AG08395 (cell line): Measurements from ENCODE around the gene CWF19L2.
"Not testable (repeated sequence)": the region's sequence is repeated elsewhere in the genome, so short reads cannot be mapped to it uniquely, and the experiment has no call there.

Source experiments
- DNase-seq: peaks from one replicate; pipeline ENCODE4 v3.0.0; 2012; ENCODE audit warnings: mixed read lengths, low spot score

Gene CWF19L2

GRCh38 chr11:107438148-107438547 is 19.5 kb downstream of the CWF19L2 start:
- DNase-seq: no peak

GRCh38 chr11:107430525-107430924 is 27.1 kb downstream of the CWF19L2 start:
- DNase-seq: no peak

DNA sequence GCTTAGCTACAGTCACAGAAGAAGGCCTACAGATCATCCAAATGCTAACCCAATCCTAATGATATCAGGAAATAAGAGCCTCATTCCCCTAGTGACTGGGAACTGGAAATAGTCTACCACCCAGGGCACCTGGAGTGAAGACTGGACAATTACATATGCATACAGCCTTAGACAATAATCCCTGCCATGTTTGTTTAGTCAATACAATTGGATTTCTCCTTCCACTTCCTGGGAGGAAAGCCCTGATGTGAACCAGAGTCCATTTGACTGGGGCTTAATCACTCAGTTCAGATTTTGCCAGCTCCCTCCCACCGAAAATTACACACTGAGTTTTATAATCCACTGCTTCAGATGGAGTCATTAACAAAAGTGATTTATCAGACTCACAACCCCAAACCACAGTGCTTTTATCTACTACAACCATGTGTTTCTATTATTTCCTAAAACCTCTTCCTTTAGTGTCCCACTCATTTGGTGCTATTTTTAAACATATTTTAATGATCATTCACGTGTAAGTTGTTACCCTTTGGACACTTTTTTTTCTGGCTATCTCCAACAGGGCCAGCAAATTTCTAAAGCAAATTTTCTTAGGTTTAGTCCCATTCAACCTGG is 29.9 kb downstream of the CWF19L2 start:
- no peak for DNase-seq

- no peak for DNase-seq
Measured at GRCh38 chr11:107413352-107413751, 44.3 kb downstream of the CWF19L2 start.

- DNase-seq: no peak
Measured at GRCh38 chr11:107408762-107409211, 48.8 kb downstream of the CWF19L2 start.

- no peak for DNase-seq
Measured at GRCh38 chr11:107405260-107405659, 52.4 kb downstream of the CWF19L2 start.

DNA sequence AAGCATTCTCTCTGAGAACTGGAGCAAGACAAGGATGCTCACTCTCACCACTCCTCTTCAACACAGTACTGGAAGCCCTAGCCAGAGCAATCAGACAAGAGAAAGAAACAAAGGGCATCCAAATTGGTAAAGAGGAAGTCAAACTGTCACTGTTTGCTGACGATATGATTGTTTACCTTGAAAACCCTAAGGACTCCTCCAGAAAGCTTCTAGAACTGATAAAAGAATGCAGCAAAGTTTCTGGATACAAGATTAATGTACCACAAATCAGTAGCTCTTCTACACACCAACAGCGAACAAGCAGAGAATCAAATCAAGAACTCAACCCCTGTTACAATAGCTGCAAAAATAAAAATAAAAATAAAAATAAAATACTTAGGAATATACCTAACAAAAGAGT is 56.5 kb downstream of the CWF19L2 start:
- DNase-seq: not testable (repeated sequence)

DNA sequence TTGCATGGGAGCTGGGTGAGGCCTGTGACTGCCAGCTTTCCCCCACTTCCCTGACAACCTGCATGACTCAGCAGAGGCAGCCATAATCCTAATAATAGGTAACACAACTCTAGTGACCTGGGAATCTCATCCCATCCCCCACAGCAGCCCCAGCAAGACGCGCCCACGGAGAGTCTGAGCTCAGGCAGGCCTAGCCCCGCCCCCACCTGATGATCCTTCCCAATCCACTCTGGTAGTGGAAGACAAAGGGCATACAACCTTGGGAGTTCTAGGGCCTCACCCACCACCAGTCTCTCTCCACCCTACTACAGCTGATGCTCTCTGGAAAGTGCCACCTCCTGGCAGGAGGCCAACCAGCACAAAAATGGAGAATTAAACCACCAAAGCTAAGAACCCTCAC is 60.3 kb downstream of the CWF19L2 start:
- DNase-seq: no peak

DNA sequence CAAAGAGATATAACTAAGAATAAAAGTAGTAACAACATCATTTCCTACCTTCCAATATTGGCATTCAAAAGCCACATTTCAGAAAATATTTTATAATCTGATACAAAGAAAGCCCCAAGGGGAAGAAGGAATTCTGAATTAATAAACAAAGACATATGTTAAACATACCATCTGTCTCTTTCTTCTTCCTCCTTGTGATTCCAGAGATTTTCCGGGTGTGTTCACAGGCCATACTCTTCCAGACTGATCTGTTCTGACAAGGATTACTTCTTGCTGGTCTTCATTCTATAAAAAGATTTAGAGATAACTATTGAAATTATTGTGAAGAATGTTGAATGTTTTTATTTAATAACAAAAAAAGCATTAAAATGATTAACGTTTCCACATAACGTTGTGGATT is 65.0 kb downstream of the CWF19L2 start:
- no peak for DNase-seq

- DNase-seq: not testable (repeated sequence)
Measured at GRCh38 chr11:107390701-107391100, 66.9 kb downstream of the CWF19L2 start.

- DNase-seq: no peak
Measured at GRCh38 chr11:107387666-107388065, 70.0 kb downstream of the CWF19L2 start.

DNA sequence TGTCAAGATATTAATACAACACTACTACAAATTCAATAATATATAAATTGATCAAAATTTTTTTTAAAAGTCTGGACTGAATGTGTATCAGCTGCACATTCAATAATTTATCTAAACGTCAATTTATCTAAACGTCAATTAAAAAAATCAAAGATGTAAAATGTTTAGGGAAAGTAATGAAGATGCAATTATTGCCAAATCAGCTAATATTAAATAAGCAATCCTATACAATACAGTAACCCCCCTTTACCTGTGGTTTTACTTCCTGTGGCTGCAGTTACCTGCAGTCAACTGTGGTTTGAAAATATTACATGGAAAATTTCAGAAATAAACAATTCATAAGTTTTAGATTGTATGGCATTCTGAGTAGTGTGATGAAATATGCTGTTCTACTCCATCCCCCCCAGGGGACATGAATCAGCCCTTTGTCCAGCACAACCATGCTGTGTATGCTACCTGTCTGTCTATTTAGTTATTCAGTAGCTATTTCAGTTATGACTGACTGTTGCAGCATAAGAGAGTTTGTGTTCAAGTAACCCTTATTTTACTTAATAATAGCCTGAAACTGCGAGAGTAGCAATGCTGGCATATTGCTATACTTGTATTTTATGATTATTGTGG is 72.2 kb downstream of the CWF19L2 start:
- peak; percentile 15 for DNase-seq

DNA sequence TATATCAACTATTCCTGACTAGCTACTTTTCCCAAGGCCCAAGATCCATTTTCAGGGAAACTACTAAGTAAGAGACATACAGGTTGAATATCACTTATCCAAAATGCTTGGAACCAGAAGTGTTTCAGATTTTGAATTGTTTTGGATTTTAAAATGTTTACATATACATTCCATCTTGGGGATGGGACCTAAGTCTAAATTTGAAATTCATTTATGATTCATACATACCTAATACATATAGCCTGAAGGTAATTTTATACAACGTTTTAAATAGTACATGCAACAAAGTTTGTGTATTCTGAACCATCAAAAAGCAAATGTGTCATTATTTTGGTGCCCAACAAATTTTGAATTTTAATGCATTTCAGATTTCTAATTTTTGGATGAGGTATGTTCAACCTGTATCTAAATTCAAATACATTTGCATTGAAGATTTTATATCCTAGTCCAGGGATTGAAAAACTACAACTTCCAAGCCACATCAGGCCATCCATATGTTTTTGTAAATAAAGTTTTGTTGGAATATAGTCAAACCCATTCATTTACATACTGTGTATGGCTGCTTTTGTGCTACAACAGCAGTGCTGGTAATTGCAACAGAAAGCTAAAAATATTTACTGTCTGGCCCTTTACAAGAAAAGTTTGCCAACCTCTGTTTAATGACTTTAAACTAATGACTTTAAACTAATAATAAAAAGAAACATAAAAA is 73.3 kb downstream of the CWF19L2 start:
- DNase-seq: no peak

- DNase-seq: no peak
Measured at GRCh38 chr11:107372439-107372838, 85.2 kb downstream of the CWF19L2 start.

DNA sequence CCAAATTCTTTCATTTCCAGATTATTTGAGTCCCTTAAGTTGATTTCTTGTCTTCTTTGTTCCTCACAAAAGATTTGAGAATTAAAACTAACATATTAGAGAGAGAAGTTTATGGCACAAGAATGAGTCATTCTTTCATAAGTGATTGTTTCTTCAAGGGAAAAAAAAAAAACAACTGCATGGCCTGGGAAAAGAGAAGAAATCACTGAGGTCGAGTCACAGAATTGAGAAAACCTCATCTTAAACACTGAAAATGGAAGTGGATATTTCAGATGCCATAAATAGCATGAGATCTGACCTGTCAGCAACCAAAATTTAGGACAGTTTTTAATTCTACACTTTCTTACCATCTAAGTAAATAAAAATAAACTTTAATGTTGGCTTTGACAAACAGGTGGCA is 87.2 kb downstream of the CWF19L2 start:
- DNase-seq: peak; percentile 36

DNA sequence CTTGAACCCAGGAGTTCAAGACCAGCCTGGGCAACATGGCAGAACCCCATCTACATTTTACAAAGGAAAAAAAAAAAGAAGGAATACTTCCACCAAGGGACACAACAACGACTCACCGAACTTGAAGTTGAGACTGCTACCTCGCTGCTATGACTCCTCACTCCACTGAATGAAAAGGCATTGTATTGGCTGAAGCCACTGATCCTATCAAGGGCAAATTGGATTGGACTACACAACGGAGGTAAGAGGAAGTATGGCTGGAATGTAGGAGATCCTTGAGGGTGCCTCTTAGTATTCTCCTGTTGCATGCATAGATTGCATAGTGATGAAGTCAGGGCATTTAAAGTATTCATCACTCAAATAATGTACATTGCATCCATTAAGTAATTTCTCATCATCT is 97.9 kb downstream of the CWF19L2 start:
- no peak for DNase-seq

GRCh38 chr11:107357877-107358276 is 99.7 kb downstream of the CWF19L2 start:
- DNase-seq: no peak

DNA sequence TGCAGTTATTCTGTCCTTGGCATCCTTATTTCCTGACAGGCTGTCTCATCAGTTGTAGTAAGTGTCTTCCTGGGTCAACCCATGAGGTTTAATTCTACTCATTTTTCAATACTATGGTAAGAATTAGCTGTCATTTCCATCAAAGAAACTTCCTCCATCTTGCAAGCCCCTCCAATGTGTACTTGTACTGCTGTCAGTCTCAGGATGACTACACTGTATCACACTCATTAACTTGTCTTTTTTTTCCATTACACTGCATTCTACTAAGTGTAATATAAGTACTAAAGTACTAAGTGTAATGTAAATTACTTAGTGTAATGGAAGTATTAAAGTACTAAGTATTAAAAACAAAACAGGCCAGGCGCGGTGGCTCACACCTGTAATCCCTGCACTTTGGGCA is 102.8 kb downstream of the CWF19L2 start:
- DNase-seq: no peak

- no peak for DNase-seq
Measured at GRCh38 chr11:107337917-107338316, 119.7 kb downstream of the CWF19L2 start.

GRCh38 chr11:107331728-107332127 is 125.9 kb downstream of the CWF19L2 start:
- no peak for DNase-seq

DNA sequence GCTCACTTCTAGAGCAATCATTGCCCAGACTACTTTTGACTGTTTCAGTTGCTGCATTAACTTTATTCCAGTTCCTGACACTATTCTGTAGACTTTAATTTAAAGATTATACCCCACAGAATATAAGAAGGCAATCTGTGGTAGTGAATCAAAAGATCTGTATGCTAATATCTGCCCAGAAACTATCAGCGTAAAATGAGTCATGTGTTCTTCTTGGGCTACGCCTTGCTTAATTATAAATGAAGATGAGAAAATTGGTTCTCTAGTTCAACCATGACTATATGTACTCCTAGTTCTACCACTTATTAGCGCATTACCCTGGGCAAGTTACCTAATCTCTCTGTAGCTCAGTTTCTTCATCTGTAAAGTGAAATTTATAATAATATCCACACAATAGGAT is 128.5 kb downstream of the CWF19L2 start:
- DNase-seq: no peak

DNA sequence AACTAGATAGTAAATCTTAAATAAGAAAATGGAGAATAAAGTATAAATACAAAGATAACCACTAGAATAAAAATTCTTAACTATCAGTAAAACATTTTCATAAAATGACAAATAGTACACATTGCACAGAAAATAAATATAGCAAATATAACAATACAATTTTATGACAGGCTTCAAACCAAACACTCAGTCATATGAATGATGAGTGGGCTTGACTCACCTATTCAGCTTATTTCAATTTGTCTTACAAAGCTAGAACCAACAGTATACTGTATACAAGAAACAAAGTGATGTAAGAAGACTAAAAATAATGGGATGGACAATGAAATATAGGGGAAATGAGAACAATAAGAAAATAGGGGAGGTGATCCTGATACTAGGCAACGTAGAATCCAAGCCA is 141.2 kb downstream of the CWF19L2 start:
- no peak for DNase-seq

GRCh38 chr11:107307991-107308390 is 149.6 kb downstream of the CWF19L2 start:
- no peak for DNase-seq
